Ramos (cell line): ENCODE measurements around the gene MAP1LC3A.

Source experiments
- in situ Hi-C: fragments of 300-500 bp; cut with MboI; formaldehyde crosslinking; loops from one replicate; pipeline ENCODE4 v1.14.3; 2022; ENCODE audit warnings: low sequenced_read_pairs; ENCODE audit not compliant: unreplicated experiment

MAP1LC3A gene

GRCh38 chr20:34543463-34544056, 15.0 kb upstream of the MAP1LC3A start:
- in situ Hi-C loops = loop anchor here (25.0 kb wide), 1 partner anchor 169 kb away; the partner anchor contains the start of gene TP53INP2

- in situ Hi-C loops = loop anchor here (25.0 kb wide), 1 partner anchor 168 kb away; the partner anchor contains the start of gene TP53INP2
These were observed 14.3 kb upstream of the MAP1LC3A start for GRCh38 chr20:34544109-34544796.

- in situ Hi-C loops = loop anchor here (25.0 kb wide), 1 partner anchor 166 kb away; the partner anchor contains the start of gene TP53INP2
These were observed 11.8 kb upstream of the MAP1LC3A start for GRCh38 chr20:34546751-34547181.

- in situ Hi-C loops = loop anchor here (25.0 kb wide), 1 partner anchor 164 kb away; the partner anchor contains the start of gene TP53INP2
These were observed 10.5 kb upstream of the MAP1LC3A start for GRCh38 chr20:34547844-34548613.

- in situ Hi-C loops = loop anchor here (25.0 kb wide), 1 partner anchor 163 kb away; the partner anchor contains the start of gene TP53INP2
These were observed 9.1 kb upstream of the MAP1LC3A start for GRCh38 chr20:34549291-34549928.

GRCh38 chr20:34549929-34550305, 8.6 kb upstream of the MAP1LC3A start:
- in situ Hi-C loops = loop anchor here (25.0 kb wide), 1 partner anchor 162 kb away; the partner anchor contains the start of gene TP53INP2

- in situ Hi-C loops = no loop called here
These were observed 5.9 kb upstream of the MAP1LC3A start for GRCh38 chr20:34552569-34552968.

GRCh38 chr20:34553366-34553867, 5.1 kb upstream of the MAP1LC3A start:
- in situ Hi-C loops = no loop called here

- in situ Hi-C loops = no loop called here
These were observed 590 bp upstream of the MAP1LC3A start for GRCh38 chr20:34557936-34558319.

- in situ Hi-C loops = no loop called here
These were observed 1.0 kb downstream of the MAP1LC3A start for GRCh38 chr20:34559311-34560140.

GRCh38 chr20:34560141-34560523, 1.6 kb downstream of the MAP1LC3A start:
- in situ Hi-C loops = no loop called here

- in situ Hi-C loops = no loop called here
These were observed 2.1 kb downstream of the MAP1LC3A start for GRCh38 chr20:34560614-34561013.

GRCh38 chr20:34561661-34562060, 3.1 kb downstream of the MAP1LC3A start:
- in situ Hi-C loops = no loop called here

GRCh38 chr20:34562641-34563040, 4.1 kb downstream of the MAP1LC3A start:
- in situ Hi-C loops = no loop called here

GRCh38 chr20:34564833-34565232, 6.3 kb downstream of the MAP1LC3A start:
- in situ Hi-C loops = no loop called here

- in situ Hi-C loops = no loop called here
These were observed 8.7 kb downstream of the MAP1LC3A start for GRCh38 chr20:34566978-34567891.

- in situ Hi-C loops = no loop called here
These were observed 9.7 kb downstream of the MAP1LC3A start for GRCh38 chr20:34567892-34568865.
